Mucosa of rectum (tissue), 2 donors: ENCODE results near the gene B4GALT5.

Source experiments
- H3K27ac ChIP-seq, 2 donors: one replicate each; pipeline ENCODE4 v1.7.0; 2013; ENCODE audit warnings: inconsistent platforms in 2 of 2, low read depth in 2 of 2, low read length in 2 of 2
- H3K27me3 ChIP-seq, 2 donors: one replicate each; pipeline ENCODE4 v1.7.0; 2013; ENCODE audit warnings: low read length in 2 of 2; ENCODE audit not compliant: control insufficient read depth in 2 of 2, insufficient read depth in 2 of 2
- H3K36me3 ChIP-seq, 2 donors: one replicate each; pipeline ENCODE4 v1.7.0; 2013; ENCODE audit warnings: low read length in 2 of 2; ENCODE audit not compliant: control insufficient read depth in 2 of 2, insufficient read depth in 2 of 2
- H3K4me1 ChIP-seq, 2 donors: one replicate each; pipeline ENCODE4 v1.7.0; 2013; ENCODE audit warnings: low read length in 2 of 2, mild to moderate bottlenecking in 1 of 2; ENCODE audit not compliant: control insufficient read depth in 2 of 2, insufficient read depth in 2 of 2
- H3K4me3 ChIP-seq, 2 donors: one replicate each; pipeline ENCODE4 v1.7.0; 2013; ENCODE audit warnings: low read length in 2 of 2
- H3K9ac ChIP-seq, 2 donors: one replicate each; pipeline ENCODE4 v1.7.0; 2013; ENCODE audit warnings: low read length in 2 of 2, low read depth in 1 of 2, mild to moderate bottlenecking in 1 of 2
- H3K9me3 ChIP-seq, 2 donors: one replicate each; pipeline ENCODE4 v1.7.0; 2013; ENCODE audit warnings: low read length in 2 of 2; ENCODE audit not compliant: control insufficient read depth in 2 of 2
- donor health status: healthy.
- donor health status: Normal muscosa, but diverticular disease.

The B4GALT5 gene

GRCh38 chr20:49610691-49611538, 102.8 kb downstream of the B4GALT5 start:
- H3K27ac ChIP-seq, result no peak overlapping the region
- peaks cover 14 to 19% of the 10 kb centered on the region in 2 donors for H3K4me1 ChIP-seq
- H3K9me3 ChIP-seq, result no peaks in the 10 kb centered on the region
- peak overlapping the region; percentile 49 to 70 for H3K4me3 ChIP-seq
- peak overlapping the region; percentile 32 to 56 for H3K9ac ChIP-seq
- no peaks in the 10 kb centered on the region for H3K36me3 ChIP-seq
- peaks cover 2 to 3% of the 10 kb centered on the region in 2 donors for H3K27me3 ChIP-seq

GRCh38 chr20:49608752-49609670, 104.7 kb downstream of the B4GALT5 start:
- Histone ChIP-seq H3K36me3 (no peaks in the 10 kb centered on the region), H3K27me3 (peaks cover 2 to 3% of the 10 kb centered on the region in 2 donors), H3K4me1 (peaks cover 14% of the 10 kb centered on the region in 2 donors), H3K9me3 (no peaks in the 10 kb centered on the region), H3K9ac (no peak overlapping the region), H3K4me3 (peak overlapping the region; percentile 40 to 59), H3K27ac (no peak overlapping the region)

- Histone ChIP-seq H3K36me3 (no peaks in the 10 kb centered on the region), H3K27me3 (peaks cover 2 to 3% of the 10 kb centered on the region in 2 donors), H3K9ac (no peak overlapping the region), H3K4me1 (peaks cover 14% of the 10 kb centered on the region in 2 donors), H3K9me3 (no peaks in the 10 kb centered on the region), H3K27ac (no peak overlapping the region), H3K4me3 (no peak overlapping the region)
Observed at GRCh38 chr20:49607568-49607967, 106.1 kb downstream of the B4GALT5 start.

- Histone ChIP-seq H3K4me1 (no peaks in the 10 kb centered on the region), H3K9ac (no peak overlapping the region), H3K27me3 (peaks cover 0 to 3% of the 10 kb centered on the region in 2 donors), H3K27ac (no peak overlapping the region), H3K36me3 (no peaks in the 10 kb centered on the region), H3K9me3 (no peaks in the 10 kb centered on the region), H3K4me3 (no peak overlapping the region)
Observed at GRCh38 chr20:49603209-49603627, 110.5 kb downstream of the B4GALT5 start.

- Histone ChIP-seq H3K9me3 (no peaks in the 10 kb centered on the region), H3K4me1 (no peaks in the 10 kb centered on the region), H3K27me3 (no peaks in the 10 kb centered on the region), H3K9ac (no peak overlapping the region), H3K4me3 (no peak overlapping the region), H3K27ac (no peak overlapping the region), H3K36me3 (no peaks in the 10 kb centered on the region)
Observed at GRCh38 chr20:49602345-49603208, 111.1 kb downstream of the B4GALT5 start.

GRCh38 chr20:49601153-49601924, 112.3 kb downstream of the B4GALT5 start:
- Histone ChIP-seq H3K9me3 (no peaks in the 10 kb centered on the region), H3K9ac (no peak overlapping the region), H3K4me1 (no peaks in the 10 kb centered on the region), H3K27me3 (no peaks in the 10 kb centered on the region), H3K27ac (no peak overlapping the region), H3K4me3 (no peak overlapping the region), H3K36me3 (no peaks in the 10 kb centered on the region)

DNA sequence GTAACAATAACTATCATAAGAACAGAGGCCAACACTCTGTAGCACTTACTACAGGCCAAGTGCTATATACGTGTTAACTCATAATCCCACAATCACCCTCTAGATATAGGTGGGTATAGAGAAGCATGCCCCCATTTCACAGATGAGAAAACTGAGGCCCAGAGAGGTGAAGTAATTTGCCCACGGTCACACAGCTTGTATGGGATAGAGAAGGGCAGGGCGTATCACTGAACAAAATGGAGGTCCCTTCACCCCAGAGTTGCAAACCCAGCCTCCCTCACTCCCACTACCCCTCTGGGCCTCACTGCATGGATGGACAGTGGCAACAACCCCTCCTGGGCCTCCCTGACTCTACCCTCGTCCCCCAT, 113.9 kb downstream of the B4GALT5 start:
- Histone ChIP-seq H3K4me3 (no peak overlapping the region), H3K36me3 (no peaks in the 10 kb centered on the region), H3K4me1 (peaks cover 1 to 2% of the 10 kb centered on the region in 2 donors), H3K9ac (no peak overlapping the region), H3K27ac (no peak overlapping the region), H3K27me3 (no peaks in the 10 kb centered on the region), H3K9me3 (no peaks in the 10 kb centered on the region)

DNA sequence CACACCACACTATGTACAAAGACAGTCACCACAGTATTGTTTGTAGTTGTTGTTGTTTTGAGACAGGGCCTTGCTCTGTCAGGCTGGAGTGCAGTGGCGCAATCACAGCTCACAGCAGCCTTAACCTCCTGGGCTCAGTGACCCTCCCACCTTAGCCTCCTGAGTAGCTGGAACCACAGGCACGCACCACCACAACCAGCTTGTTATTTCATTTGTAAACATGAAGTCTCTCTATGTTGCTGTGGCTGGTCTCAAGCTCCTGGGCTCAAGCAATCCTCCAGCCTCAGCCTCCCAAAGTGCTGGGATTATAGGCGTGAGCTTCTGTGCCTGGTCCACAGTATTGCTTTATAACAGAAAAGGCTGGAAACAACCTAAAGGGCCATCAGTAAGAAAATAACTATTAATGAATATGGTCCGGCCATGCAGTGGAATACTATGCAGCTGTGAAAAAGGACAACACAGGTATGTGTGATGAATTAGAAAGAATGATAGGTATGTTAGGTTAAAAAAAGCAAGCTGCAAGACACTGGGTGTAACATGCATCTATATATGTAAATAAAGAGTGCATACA, 115.8 kb downstream of the B4GALT5 start:
- Histone ChIP-seq H3K4me3 (no peak overlapping the region), H3K27ac (no peak overlapping the region), H3K4me1 (peaks cover 5 to 8% of the 10 kb centered on the region in 2 donors), H3K9me3 (no peaks in the 10 kb centered on the region), H3K36me3 (no peaks in the 10 kb centered on the region), H3K9ac (no peak overlapping the region), H3K27me3 (no peaks in the 10 kb centered on the region)
